Islet of Langerhans (tissue), 1 donor: ENCODE measurements around the gene ARMH4.

Source experiments
- FAIRE-seq: peaks from one replicate; lab custom pipeline; 2011; peaks lifted over from hg19 to GRCh38; lab: Jason Lieb, UNC

Gene ARMH4

DNA sequence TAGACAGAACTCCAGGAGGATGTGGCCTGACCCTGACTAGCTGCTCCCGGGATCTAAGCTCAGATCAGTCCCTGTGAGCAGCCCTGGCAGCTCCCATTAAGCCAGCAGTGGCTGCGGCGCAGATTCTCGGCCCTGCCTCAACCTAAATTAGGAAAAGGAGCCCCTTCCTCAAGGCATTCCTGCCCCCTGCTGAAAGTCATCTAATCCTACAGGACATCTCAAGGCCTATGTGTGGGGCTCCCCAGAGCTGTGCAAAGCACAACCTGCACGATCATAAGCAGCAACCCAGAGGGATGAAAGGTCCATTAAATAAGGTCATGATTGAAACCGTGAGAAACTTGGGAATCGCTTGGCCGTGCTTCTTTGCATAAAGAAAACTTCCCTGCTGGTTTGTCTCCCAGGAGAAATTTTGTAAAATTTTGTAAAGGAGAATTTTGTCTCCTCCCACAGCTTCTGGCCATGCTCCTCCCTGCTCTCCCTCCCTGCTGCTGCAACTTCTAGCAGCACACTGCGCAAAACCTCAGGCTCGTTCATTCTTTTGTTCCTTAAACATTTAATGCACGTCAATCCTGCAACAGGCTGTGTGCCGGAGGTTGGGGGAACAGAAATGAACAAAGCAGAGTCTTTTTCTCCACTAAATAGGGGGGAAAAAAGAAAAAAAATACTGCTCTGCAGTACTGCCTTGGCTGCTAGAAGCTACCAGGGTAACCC, 189.5 kb downstream of the ARMH4 start:
- FAIRE-seq: no peak

DNA sequence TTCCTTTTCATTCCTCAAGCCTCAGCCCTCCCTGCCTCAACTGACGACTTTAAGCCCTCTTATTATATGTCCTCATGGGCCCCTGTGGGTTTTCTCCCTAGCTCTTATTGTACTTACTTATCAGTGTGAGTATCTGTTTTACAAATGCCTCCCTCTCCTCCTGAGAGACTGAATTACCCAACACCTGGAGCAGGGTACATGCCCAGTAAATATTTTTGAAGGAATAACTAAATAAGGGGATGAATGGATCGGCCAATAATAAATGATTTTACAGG, 190.3 kb downstream of the ARMH4 start:
- no peak for FAIRE-seq

DNA sequence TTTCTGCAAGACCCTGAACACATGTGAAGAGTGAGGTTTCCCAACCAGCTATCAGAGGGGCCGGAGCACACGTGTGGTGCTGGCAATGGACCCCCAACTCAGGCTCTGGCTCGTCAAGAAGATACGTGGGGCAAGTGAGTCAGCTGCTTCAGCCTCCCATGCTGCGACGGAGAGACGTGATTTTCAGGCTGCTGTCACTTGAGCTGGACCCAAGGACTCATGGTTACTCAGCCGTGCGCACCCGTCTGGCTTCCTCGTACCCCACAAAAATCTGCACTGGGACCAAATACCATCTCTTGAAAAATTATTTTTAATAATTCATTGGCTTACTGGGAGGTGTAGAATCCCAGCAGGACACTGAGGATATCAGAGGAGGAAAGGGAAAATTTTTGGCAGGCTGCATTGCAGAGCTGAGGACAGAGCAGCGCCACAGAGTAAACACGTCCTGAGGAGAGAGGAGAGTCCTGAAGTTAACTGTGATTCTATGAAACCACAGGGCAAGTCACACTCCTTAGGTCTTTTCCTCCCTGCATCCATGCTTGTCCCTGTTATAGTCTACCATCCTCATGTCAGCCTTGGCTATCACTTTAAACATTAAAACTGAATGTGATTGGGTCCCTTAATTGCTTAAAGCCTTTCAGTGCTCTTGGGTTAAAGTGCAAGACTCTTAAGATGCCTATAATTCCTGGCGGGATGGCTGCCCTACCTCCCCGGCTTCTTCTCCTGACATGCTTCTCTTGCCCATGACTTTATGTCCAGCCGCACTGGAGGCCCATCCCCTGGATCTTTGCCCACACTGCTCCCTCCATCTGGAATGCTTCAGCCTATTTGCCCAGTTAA, 190.8 kb downstream of the ARMH4 start:
- no peak for FAIRE-seq

- FAIRE-seq: no peak
Measured at GRCh38 chr14:57957441-57957840, 194.6 kb downstream of the ARMH4 start.
